BJ (cell line): ENCODE data around the gene MYH7. TPM values are rescaled to one million over a fixed set of nuclear protein-coding genes. Genes with fewer than 3 reads are reported as not detected.

Experiments used
- CTCF ChIA-PET: fragments of 350-600 bp; formaldehyde crosslinking; extraction: SDS; loops from one replicate; lab custom pipeline; 2021; ENCODE audit warnings: antibody characterized with exemption, inconsistent platforms; lab: Yijun Ruan, JAX
- POLR2A ChIA-PET: fragments of 300-600 bp; sonication (Branson Sonifier 250); formaldehyde crosslinking; extraction: SDS; loops from one replicate; lab custom pipeline; 2021; ENCODE audit warnings: antibody characterized with exemption; lab: Charles Lee
- DNase-seq: peaks from one replicate; pipeline ENCODE4 v3.0.0-alpha.2; 2011; ENCODE audit warnings: low read depth
- H3K27me3 ChIP-seq: 2 replicates; pipeline ENCODE4 v1.6.0; 2011; ENCODE audit warnings: low read length; ENCODE audit not compliant: control insufficient read depth, insufficient read depth
- H3K36me3 ChIP-seq: 2 replicates; pipeline ENCODE4 v1.5.1; 2011; ENCODE audit warnings: low read length; ENCODE audit not compliant: control insufficient read depth, insufficient read depth
- H3K4me3 ChIP-seq: 2 replicates; pipeline ENCODE4 v1.5.1; 2011; ENCODE audit warnings: low read depth, mild to moderate bottlenecking, control low read depth, low read length
- CTCF ChIP-seq: IDR thresholded peaks from 2 replicates; pipeline ENCODE4 v1.5.1; 2011; ENCODE audit warnings: low read depth, mild to moderate bottlenecking, control low read depth, inconsistent platforms, low read length, moderate library complexity; ENCODE audit not compliant: insufficient read depth
- polyA plus RNA-seq: library from polyadenylated mRNA; depleted of rRNA; stranded (reverse); fragments of >200 nt; gene quantifications from 2 replicates; pipeline ENCODE4 v1.2.3, GENCODE V29; 2011

MYH7 gene
- polyA plus RNA-seq, 1 experiment, result not detected

GRCh38 chr14:23382731-23383440, 52.6 kb downstream of the MYH7 start:
- Histone ChIP-seq H3K36me3 (no peaks in the 10 kb centered on the region), H3K27me3 (peaks cover 6% of the 10 kb centered on the region), H3K4me3 (no peak overlapping the region)
- TF ChIP-seq CTCF, result no peak
- DNase-seq, result no peak
- ChIA-PET POLR2A (no interaction called here), CTCF (interaction anchor here (0.9 to 8.1 kb wide), 5 partner anchors 11 to 60 kb away, joined by 3 to 132 read pairs (median 4); partner anchors contain the start of gene SLC22A17)

GRCh38 chr14:23382276-23382675, 53.2 kb downstream of the MYH7 start:
- POLR2A ChIA-PET, result no interaction called here
- no peaks in the 10 kb centered on the region for H3K36me3 ChIP-seq
- H3K4me3 ChIP-seq, result no peak overlapping the region
- TF ChIP-seq CTCF, result no peak
- CTCF ChIA-PET, result interaction anchor here (0.9 to 8.1 kb wide), 5 partner anchors 12 to 60 kb away, joined by 3 to 132 read pairs (median 4); partner anchors contain the start of gene SLC22A17
- H3K27me3 ChIP-seq, result peaks cover 6% of the 10 kb centered on the region
- DNase-seq, result no peak

- DNase-seq, result no peak
- CTCF ChIA-PET, result interaction anchor here (0.9 to 8.1 kb wide), 6 partner anchors 12 to 51 kb away, joined by 3 to 132 read pairs (median 5); partner anchors contain the start of gene SLC22A17
- no peaks in the 10 kb centered on the region for H3K36me3 ChIP-seq
- POLR2A ChIA-PET, result no interaction called here
- peaks cover 9% of the 10 kb centered on the region for H3K27me3 ChIP-seq
- no peak overlapping the region for H3K4me3 ChIP-seq
- TF ChIP-seq CTCF, result no peak
Measured at GRCh38 chr14:23381871-23382270, 53.6 kb downstream of the MYH7 start.

DNA sequence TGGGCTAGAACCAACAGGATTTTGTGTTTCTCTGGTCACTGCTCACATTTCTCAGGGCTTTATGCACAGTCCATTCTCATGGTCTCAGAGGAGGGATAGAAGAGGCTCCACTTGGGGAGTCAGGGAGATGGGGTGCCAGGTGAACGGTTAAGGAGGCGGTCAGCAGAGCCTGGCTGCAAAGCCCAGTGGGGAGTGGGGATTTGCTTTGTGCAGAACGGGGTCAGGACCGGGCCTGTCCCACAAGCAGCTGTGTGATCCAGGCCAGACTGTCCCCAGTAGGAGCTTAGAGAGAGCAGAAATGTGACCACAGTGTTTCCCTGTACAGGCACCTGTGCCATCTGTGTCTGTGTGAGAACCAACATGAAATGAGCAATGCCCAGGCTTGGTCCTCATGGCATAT, 54.5 kb downstream of the MYH7 start:
- TF ChIP-seq CTCF, result no peak
- Histone ChIP-seq H3K27me3 (peaks cover 9% of the 10 kb centered on the region), H3K4me3 (no peak overlapping the region), H3K36me3 (no peaks in the 10 kb centered on the region)
- POLR2A ChIA-PET, result no interaction called here
- CTCF ChIA-PET, result interaction anchor here (0.8 to 8.1 kb wide), 16 partner anchors 8 to 121 kb away, joined by 3 to 132 read pairs (median 10); partner anchors contain the start of gene SLC22A17
- no peak for DNase-seq

- peaks cover 9% of the 10 kb centered on the region for H3K27me3 ChIP-seq
- TF ChIP-seq CTCF, result no peak
- ChIA-PET POLR2A (interaction anchor here (0.6 kb wide), 1 partner anchor 28 kb away, joined by 3 read pairs; the partner anchor contains the start of gene SLC22A17), CTCF (interaction anchor here (0.7 to 8.1 kb wide), 31 partner anchors 8 to 190 kb away, joined by 3 to 132 read pairs (median 5); partner anchors contain the start of genes EFS, PABPN1 and SLC22A17)
- no peak for DNase-seq
- H3K36me3 ChIP-seq, result no peaks in the 10 kb centered on the region
- H3K4me3 ChIP-seq, result no peak overlapping the region
Measured at GRCh38 chr14:23380197-23380914, 55.1 kb downstream of the MYH7 start.
